Measurements from ENCODE around the gene HES2.

GRCh38 chr1:6421266-6421665, 1.5 kb upstream of the HES2 start:
- TF ChIP-seq ZNF274 (IDR thresholded peaks at IDR 0.05; ENCODE audit: low read depth, low read length) (no peak), YY1 (IDR thresholded peaks at IDR 0.05; ENCODE audit: insufficient read depth, insufficient read length) (no peak)

Data from NT2/D1 (cell line).